NCI-H774 (cell line): Measurements from ENCODE around the gene NMRAL1.

Experiments used
- DNase-seq: peaks from one replicate; lab custom pipeline; 2025; lab: John Stamatoyannopoulos, UW

Gene NMRAL1

GRCh38 chr16:4505356-4506147 lies 31.1 kb upstream of the NMRAL1 start:
- DNase-seq = no peak

GRCh38 chr16:4501071-4501478 lies 26.6 kb upstream of the NMRAL1 start:
- no peak for DNase-seq

- DNase-seq = no peak
Observed at GRCh38 chr16:4500272-4500671, 25.8 kb upstream of the NMRAL1 start.

DNA sequence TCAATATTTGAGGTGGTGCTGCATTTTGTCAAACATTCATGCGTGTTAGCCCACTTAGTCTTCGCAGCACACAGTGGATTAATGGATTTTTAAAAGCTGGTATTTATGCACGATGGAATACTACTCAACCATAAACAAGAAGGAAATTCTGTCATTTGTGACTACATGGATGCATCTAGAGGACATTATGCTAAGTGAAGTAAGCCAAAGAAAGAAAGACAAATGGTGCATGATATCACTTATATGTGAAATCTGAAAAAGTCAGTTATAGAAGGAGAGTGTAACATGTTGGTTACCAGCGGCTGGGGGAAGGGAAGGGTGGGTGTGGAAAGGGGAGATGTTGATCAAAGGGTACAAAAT lies 24.8 kb upstream of the NMRAL1 start:
- no peak for DNase-seq

- DNase-seq = no peak
Observed at GRCh38 chr16:4498546-4499195, 24.2 kb upstream of the NMRAL1 start.

- no peak for DNase-seq
Observed at GRCh38 chr16:4496305-4496704, 21.9 kb upstream of the NMRAL1 start.

DNA sequence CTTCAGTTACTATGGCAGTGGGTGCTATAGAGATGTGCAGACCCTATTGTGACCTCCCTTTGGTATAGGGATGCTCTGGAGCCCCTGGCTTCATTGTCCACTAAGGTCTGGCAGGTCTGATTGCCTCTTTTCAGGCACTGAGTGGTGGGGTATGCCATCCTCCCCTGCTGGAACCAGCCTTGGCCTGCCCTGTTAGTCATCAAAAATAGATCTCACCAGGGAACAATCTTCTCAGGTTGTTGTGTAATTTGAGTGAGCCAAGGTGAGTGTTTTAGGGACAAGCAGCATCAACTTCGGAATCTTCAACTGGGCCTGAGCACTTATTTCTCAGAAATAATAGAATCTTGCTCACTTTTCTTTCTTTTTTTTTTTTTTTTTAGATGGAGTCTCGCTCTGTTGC lies 21.3 kb upstream of the NMRAL1 start:
- DNase-seq = no peak

GRCh38 chr16:4494746-4495490 lies 20.5 kb upstream of the NMRAL1 start:
- no peak for DNase-seq

DNA sequence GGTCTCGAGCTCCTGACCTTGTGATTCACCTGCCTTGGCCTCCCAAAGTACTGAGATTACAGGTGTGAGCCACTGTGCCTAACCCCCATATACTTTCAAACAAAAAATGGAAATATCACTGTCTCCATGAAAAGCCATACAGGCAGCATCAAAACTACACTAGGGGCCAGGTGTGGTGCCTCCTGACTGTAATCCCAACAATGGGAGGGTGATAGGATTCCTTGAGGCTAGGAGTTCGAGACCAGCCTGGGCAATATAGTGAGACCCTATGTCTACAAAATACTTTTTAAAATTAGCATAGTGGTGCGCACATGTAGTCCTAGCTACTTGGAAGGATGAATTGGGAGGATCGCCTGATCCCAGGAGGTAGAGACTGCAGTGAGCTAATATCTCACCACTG lies 17.5 kb upstream of the NMRAL1 start:
- DNase-seq = no peak

DNA sequence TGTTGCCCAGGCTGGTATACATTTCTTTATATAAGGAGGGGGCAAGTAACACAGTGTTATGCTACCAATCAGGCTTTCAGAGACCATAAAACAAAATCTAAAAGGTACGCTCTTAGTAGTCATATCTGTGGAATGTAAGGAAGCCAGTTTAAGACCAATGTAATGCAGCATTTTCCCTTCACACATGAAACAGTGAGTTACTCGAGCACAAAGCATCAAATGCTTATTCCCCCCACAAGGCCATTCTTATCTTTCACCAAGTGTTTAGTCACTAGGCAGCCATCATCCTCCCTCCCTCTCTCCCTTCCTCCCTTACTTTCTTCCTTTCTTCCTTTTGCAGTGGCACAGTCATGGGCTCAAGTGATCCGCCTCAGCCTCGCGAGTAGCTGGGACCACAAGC lies 14.6 kb upstream of the NMRAL1 start:
- no peak for DNase-seq

DNA sequence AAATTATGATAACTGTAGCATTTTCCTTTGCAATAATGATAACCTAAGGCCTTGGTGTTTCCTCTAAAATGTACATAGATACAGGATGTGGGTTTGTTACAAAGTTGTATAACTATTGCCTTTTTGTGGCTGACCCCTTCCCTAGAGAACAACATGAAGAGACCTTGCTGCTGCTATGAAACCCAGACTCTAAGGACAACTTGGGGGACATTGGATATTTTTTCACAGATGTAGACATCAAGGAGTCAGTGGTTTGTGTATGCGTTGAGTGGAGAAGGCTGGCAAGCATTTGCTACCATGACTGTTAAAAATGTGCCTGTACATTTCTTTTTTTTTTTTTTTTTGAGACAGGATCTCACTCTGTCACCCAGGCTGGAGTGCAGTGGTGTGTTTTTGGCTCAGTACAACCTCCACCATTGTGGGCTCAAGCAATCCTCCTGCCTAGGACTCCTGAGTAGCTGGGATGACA lies 14.1 kb upstream of the NMRAL1 start:
- no peak for DNase-seq

- DNase-seq = peak; percentile 22
Observed at GRCh38 chr16:4487955-4488498, 13.6 kb upstream of the NMRAL1 start.

DNA sequence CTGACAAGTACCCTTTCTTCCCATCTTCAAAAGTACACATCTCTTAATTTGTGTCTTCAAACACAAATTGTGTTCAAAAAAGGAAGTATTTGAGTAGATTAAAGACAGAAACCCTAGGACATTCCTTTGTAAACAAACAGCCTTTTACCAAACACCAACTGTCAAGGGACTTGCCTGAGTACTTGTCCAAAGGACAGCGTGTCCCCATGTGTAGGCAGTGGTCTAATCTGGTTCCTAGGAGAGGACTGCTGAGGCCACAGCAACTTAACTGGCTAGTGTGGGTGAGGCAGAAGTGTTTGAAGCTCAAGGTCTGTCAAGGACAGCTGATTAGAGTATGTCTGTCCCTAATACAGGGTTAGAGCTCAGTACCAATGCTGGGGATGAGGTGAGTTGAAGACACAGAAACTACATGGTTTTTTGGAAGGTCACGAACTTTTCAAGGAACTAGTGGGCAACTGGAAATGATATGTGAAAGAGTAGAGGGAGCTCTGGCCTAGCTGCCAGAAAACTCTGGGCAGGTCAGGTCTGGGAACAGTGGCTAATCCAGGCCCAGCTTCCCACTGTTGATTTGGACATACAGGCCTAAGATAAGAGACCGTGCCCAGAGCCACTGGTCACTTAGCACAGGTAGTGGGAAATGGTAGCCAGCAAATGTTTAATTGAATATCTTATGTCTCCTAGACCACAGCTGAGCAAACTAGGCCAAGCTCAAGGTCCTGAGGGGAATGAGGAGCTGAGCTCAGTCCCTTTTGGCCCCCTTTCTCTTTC lies 11.9 kb upstream of the NMRAL1 start:
- DNase-seq = no peak

DNA sequence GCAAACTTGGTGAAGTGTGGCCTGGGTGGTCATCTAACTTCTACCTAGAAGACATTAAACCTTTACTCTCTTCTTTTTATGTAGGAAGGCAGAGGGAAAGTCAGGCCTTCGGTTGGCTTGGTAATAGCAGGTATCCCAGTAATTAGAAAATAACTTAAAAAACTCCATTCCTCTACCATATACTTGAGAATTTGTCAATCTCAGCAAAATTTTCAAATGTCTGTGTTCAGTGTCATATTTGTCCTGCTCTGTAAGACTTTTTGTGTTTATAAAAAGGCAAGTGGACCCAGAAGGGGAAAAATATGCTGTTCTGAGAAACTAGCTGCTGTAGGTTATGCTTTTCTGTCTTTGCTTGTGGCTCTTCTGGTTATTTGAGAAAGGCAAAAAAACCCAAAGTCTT lies 7.5 kb upstream of the NMRAL1 start:
- no peak for DNase-seq

DNA sequence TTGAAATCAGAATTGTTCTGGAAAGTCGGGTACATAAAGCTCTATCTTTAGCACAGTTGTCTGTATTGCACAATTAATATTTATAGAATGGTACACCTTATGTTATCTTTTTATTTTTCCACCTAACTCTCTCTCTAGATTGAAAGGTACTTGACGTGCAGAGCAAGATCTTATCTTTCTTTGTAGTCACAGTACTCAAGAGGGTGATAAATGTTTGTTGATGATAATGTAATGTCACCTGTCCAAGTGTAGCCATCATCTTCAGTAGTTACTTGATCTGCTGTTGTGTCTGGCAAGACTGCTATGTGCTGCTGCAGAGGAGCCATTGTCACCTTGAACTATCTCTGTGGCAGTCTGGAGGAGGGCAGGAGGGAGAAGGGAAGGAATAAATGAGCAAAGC lies 7.1 kb upstream of the NMRAL1 start:
- no peak for DNase-seq

- DNase-seq = no peak
Observed at GRCh38 chr16:4477966-4478365, 3.5 kb upstream of the NMRAL1 start.

DNA sequence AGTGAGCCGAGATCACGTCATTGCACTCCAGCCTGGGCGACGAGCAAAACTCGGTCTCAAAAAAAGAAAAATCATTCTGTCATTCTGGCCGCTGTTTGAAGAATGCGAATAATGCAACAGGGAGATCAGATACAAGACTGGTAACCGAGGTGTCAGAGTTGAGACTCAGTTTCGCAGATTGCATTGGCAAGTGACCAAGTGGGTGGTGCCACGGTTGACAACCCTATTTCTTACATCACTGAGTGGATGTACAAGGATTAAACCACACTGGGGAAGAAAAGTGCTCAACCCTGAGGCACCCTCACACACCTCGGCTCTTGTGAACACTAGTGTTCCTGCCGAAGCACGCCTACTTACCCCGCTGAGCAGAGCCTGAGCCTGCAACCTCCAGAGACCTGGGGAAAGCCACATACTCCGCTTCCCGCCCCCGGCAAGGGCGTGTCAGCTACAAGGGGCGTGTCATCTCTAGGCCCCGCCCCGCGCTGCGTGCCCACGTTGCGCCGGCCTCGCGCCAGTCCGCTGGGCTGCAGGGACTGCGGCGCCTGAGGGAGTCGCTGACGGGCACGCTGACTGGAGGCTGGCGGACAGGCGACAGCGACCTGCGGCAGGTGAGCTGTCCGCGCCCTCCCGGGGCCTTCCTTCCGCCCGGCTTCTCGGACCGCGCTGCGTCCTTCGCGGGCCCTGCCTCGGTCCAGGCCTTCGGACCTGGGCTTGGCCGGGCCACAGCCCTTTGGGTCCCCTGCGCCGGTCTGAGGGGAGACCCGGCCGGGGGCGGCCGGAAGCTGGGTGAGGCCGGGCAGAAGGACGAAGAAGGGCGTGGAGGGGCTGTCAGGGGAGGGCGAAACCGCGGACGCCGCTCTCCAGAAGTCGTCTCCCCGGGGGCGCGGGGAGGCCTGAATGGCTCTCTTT lies 1.7 kb upstream of the NMRAL1 start, which contains the start of gene HMOX2:
HMOX2 (plus strand) TSS at position 519 of the 909 bp plus-strand sequence. CDS start 29,127 bp downstream, outside the sequence.
- peak; percentile 91 for DNase-seq

DNA sequence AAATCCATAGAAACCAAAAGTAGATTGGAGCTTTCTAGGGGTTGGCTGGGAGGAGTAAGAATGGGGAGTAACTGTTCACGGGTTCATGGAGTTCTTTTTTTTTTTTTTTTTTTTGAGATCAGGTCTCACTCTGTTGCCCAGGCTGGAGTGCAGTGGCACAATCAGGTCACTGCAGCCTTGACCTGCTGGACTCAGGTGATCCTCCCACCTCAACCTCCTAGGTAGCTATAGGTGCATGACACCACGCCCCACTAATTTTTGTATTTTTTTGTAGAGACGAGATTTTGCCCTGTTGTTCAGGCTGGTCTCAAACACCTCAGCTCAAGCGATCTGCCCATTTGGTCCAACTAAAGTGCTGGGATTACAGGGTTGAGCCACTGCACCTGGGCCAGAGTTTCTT lies 1.5 kb downstream of the NMRAL1 start:
- no peak for DNase-seq

DNA sequence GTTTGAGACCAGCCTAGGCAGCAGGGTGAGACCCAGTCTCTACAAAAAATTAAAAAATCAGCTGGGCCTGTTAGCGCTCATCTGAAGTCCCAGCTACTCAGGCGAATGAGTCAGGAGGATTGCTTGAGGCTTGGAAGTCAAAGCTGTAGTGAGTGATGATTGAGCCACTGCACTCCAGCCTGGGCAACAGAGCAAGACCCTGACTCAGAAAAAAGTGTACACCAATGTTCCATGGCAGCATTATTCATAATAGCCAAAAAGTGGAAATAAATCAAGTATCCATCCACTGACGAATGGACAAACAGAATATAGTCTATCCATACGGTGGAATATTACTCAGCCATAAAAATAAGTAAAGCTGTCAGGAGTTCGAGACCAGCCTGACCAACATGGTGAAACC lies 2.6 kb downstream of the NMRAL1 start:
- no peak for DNase-seq

- DNase-seq = no peak
Observed at GRCh38 chr16:4468972-4469371, 5.5 kb downstream of the NMRAL1 start.

DNA sequence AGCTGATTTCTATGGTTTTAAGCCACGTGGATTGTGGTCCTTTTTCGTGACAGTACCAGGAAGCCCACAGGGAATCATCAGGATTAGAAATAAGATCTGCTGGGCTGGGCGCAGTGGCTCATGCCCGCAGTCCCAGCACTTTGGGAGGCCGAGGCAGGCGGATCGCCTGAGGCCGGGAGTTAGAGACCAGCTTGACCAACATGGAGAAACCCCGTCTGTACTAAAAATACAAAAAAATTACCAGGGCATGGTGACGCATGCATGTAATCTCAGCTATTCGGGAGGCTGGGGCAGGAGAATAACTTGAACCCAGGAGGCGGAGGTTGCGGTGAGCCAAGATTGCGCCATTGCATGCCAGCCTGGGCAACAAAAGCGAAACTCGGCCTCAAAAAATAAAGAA lies 6.5 kb downstream of the NMRAL1 start:
- no peak for DNase-seq
